Measurements from ENCODE around the gene CTXND1.

CTXND1 gene

DNA sequence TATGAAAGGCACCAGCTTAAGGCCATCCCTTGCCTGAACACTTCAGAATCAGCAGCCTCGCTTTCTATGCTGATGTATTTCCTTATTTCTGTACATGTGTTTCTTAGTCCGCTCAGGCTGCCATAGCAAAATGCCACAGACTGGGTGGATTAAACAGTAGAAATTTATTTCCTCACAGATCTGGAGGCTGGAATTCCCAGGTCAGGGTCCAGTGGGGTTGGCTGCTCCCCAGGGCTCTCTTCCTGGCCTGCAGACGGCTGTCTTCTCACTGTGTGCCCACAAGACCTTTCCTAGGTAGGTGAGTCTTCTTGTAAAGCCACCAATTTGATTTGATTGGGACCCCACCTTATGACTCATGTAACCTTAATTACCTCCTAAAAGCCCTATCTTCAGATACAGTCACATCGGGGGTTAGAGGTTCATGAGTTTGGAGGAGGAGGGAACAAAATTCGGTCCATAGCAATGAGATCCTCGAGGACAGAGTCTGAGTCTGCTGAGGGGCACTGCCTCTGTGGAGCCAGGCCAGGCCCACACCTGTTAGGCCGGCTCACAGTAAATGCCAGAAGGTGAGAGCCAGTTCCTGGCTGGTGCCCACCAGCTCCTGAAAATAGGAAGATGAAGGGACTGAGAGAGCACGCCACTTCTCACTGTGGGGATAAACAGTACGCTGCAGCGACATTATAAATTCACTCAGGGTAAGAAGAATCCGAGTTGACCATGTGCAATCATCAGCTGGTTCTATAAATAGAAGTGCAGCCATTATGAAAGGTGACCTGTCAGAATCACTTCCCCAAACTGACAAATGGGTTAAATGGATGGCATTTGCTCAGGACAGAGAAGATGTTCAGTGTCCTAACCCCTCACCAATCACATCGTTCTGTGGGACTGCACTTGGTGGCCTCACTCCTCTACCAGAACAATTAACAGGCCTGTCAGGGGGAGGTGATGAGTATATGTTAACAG is 41.1 kb downstream of the CTXND1 start:
- no peak for DNase-seq (ENCODE audit: low read depth, low spot score)

- DNase-seq (ENCODE audit: low read depth, low spot score) = no peak
Observed at GRCh38 chr15:80208758-80209734, 43.0 kb downstream of the CTXND1 start.

- no peak for DNase-seq (ENCODE audit: low read depth, low spot score)
Observed at GRCh38 chr15:80207887-80208286, 44.1 kb downstream of the CTXND1 start.

DNA sequence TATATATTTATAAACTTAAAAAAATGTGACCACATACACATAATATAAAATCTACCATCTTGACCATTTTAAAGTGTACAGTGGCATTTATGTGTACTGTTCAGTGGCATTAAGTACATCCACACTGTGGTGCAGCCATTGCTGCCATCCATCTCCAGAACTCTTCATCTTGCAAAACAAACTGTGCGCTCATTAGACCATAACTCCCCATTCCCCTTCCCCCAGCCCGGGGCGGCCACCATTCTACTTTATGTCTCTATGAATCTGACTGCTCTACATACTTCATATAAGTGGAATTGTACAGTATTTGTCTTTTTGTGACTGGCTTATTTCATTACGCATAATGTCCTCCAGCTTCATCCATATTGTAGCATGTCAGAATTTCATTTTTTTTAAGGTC is 47.8 kb downstream of the CTXND1 start:
- no peak for DNase-seq (ENCODE audit: low read depth, low spot score)

DNA sequence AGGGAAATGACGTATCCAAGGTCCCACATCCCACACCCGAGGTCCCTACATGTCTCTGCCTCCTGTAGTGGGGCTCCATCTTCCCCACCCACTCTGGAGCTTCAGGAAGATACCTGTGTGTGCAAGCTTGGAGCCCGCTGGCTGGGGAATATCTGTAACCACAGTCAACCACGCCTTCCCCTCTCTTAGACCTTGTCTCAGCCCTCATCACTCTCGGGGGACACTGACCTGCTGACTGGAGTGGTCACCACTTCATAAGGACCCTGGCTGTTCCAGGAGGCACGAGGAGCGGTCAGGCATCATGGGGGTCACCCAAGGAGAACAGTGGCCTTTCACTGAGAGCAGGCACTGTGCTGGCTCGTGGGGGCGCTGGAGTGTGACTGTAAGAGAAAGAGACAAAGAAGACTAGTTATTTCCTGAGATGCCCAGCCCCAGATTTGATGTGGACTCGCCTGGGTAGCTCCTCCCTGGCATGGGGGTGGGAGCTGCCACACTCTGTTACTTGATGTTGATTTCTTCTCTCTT is 48.6 kb downstream of the CTXND1 start:
- no peak for DNase-seq (ENCODE audit: low read depth, low spot score)

- DNase-seq (ENCODE audit: low read depth, low spot score) = no peak
Observed at GRCh38 chr15:80202641-80203360, 49.2 kb downstream of the CTXND1 start.

DNA sequence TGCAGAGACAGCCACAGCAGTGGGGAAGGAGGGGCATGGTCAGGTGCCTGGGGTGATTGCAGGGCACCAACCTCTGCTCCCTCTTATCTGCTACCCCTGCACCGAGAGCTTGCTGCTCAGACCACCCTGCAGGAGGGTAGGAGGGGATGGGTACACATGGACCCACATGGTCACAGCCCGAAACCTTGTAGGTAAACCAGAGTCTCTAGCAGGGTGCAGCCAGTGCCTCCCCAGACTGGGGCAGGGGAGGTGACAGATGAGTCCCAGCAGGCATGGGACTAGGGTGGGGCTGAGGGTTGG is 50.0 kb downstream of the CTXND1 start:
- DNase-seq (ENCODE audit: low read depth, low spot score) = no peak

DNA sequence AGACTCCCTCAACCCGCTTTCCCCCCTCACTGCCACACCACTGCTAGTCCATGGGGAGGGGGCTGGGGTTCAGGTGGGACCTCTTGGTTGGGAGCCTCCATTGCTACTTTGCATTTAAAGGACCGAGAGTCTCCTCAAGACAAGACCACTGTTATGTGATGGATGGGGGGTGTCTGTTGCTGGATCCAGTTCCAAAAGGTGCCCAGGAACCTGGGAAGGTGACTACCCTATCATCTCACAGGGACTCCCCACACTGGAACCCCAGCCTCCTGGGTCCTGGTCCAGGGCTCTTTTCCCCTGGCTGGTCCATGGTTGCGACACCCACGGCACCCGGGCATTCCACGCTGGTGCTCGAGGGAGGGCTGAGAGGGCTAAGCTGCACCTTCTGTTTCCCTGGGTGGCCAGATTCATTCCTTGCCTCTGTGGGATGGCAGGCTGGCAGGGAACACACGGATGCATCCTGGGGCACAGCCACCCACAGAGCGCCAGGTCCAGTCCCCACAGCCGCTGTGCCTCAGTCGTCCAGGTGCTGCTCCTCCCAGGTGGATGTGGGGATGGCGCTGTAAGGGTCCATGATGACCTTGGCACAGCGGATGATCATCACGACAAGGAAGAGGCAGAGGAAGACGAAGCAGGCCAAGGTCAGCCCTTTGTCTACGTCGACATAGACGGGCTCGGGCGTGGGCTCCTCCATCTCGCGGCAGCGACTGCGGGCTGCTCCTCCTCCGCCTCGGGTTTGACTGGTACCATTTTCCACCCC is 50.6 kb downstream of the CTXND1 start:
- DNase-seq (ENCODE audit: low read depth, low spot score) = no peak

- no peak for DNase-seq (ENCODE audit: low read depth, low spot score)
Observed at GRCh38 chr15:80199869-80200268, 52.1 kb downstream of the CTXND1 start.

DNA sequence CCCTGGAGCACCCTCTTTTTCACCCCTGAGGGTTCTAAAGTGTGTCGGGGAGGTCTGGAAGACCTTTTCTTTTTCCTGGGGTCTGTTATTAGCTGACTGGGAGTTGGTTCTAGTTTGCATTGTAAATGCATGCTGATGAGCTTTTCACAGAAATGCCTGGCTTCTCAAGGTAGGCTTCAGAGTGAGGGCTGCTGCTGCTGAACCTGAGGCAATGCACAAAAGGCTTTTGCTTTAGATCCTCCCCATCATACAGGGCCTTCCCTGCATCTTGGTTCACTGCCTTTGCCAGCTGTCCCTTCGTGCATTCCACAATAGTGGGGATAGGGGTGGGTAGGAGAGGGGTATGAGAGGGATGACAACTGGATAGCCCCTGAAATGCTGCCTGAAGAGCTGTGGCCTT is 52.6 kb downstream of the CTXND1 start:
- DNase-seq (ENCODE audit: low read depth, low spot score) = no peak

- DNase-seq (ENCODE audit: low read depth, low spot score) = no peak
Observed at GRCh38 chr15:80194914-80195313, 57.1 kb downstream of the CTXND1 start.

- DNase-seq (ENCODE audit: low read depth, low spot score) = no peak
Observed at GRCh38 chr15:80194186-80194585, 57.8 kb downstream of the CTXND1 start.

DNA sequence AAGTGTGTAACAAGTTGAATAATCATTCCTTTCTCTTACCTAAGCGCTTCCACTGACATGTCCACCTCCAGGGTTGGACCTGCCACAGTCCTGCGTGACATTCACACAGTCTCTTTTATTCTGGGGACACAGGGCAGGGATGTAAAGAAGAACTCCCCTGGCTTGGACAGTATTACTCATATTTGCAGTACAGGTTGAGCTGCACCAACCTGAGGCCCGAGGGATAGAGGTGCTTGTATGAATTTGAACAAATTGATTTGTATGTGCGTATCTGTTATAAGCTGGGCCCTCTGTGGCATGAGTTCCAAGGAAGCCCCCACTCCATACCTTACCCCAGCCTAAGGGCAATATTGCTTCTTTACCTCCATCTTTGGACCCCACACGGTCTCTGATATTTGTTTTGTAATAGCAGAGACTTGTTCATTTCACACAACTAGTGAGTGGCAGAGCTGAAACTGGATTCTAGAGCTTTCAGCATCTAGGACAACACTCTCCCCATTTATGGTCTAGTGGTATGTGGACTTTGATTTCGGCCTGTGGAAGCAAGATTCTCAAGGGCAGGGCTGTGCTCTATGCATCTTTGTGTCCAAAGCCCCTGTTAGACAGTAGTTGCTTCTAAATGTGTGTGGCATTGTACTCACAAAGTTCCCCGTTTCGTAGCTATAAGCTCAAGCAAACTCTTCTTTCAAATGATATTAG is 60.0 kb downstream of the CTXND1 start:
- no peak for DNase-seq (ENCODE audit: low read depth, low spot score)

DNA sequence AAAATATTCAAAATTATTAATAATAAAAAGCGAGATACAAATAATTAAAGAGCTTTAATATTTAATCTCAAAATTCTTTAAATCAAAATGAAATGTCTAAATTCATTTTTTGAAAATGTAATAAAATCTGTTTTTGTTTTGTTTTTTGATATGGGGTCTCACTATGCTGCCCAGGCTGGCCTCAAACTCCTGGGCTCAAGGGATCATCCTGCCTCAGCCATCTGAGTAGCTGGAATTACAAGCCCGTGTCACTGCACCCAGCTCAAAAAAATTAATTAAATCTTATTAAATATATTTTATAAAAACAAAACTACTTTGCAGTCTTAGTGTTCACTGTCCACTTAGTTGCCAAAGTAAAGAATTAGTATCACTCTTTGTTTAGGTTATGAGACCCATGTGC is 60.8 kb downstream of the CTXND1 start:
- DNase-seq (ENCODE audit: low read depth, low spot score) = no peak

DNA sequence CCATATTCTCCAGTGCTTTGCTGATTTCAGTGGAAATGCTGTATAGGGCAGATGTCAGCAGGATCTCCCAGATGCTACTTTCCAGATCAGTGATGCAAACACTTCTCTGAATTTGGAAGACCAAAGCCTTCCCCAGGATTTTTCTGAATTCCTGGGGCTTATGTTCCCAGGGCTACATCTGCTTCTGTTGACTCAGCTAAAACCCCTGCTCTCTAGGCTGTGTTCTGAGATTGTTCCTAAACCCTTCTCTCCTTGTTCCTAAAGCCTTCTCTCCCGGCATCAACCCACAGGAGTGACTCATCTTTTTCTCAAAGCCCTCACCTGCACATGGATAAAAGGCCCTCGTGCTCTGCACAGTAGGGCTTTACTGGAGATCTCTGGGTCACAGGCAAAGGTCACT is 63.8 kb downstream of the CTXND1 start:
- no peak for DNase-seq (ENCODE audit: low read depth, low spot score)

DNA sequence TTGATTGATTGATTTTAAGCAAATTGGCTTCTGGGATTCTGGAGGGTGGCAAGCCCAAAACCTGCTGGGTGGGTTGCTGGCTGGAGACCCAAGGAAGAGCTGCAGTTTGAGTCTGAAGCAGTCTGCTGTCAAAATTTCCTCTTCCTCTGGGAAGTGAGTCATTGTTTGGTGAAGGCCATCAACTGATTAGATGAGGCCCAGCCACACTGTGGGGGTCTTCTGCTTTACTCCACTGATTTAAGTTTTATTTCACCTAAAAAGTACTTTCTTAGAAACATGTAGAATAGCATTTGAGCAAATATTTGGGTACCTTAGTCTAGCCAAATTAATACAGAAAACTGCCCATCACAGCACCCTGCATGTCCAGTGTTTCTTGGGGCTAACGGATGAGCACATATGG is 65.4 kb downstream of the CTXND1 start:
- DNase-seq (ENCODE audit: low read depth, low spot score) = no peak

GRCh38 chr15:80186066-80186465 is 65.9 kb downstream of the CTXND1 start:
- DNase-seq (ENCODE audit: low read depth, low spot score) = no peak

DNA sequence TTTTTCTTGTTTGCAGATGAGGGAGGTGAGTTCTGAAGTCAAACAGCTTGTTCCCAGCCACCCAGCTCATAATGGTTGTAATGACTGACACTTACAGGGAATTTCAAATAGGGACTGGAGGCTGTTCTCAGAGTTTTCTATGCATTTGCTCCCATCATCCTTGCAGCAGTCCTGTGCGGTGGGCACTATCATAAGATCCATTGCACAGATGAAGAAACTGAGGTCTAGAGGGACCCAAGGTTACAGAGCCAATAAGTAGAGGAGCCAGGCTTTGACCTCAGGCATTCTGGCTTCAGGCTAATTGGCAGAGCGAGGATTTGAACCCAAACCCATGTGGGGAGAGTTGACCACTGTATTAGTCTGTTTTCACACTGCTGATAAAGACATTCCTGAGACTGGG is 66.9 kb downstream of the CTXND1 start:
- DNase-seq (ENCODE audit: low read depth, low spot score) = no peak

DNA sequence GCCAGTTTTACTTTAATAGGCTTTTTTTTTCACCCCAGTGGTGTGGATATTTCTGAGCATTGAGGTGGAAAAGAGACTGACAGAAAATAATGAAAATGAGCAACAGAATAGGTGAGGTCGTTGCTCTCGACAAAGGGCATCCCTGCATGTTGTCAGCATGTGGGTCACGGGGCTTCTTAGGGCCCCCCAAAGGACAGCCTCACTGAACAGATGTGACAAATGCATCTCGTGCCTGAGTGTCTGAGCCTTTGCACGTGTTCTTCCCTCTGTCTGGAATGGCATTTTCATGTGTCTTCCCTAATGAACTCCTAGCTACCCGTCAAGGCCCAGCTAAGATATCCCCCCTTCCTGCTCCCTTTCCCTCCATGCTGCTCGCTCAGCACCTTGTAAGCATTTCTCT is 67.5 kb downstream of the CTXND1 start:
- no peak for DNase-seq (ENCODE audit: low read depth, low spot score)

- DNase-seq (ENCODE audit: low read depth, low spot score) = no peak
Observed at GRCh38 chr15:80183886-80184285, 68.1 kb downstream of the CTXND1 start.

All from activated naive CD8-positive, alpha-beta T cell treated with anti-CD3 and anti-CD28 coated beads, Interleukin-2, amount 50 U/mL, for 16 hours (primary cell).